ENCODE measurements around the gene MYLIP.
"Not testable (repeated sequence)": the region's sequence is repeated elsewhere in the genome, so short reads cannot be mapped to it uniquely, and the experiment has no call there.

MYLIP gene

GRCh38 chr6:16176600-16176999 lies 47.7 kb downstream of the MYLIP start:
- H3K4me1 ChIP-seq (ENCODE audit: control insufficient read depth in 1 of 2, insufficient read depth in 2 of 2, low read length in 2 of 2); H3K4me3 ChIP-seq (ENCODE audit: low read depth in 1 of 2, low read length in 2 of 2); H3K9me3 ChIP-seq (ENCODE audit: control insufficient read depth in 1 of 2, low read length in 2 of 2); H3K36me3 ChIP-seq (ENCODE audit: control insufficient read depth in 1 of 2, insufficient read depth in 2 of 2, low read length in 2 of 2); H3K27ac ChIP-seq (ENCODE audit: low read length); H3K27me3 ChIP-seq (ENCODE audit: low read depth, low read length): not testable (repeated sequence)

GRCh38 chr6:16177881-16178280 lies 49.0 kb downstream of the MYLIP start:
- no peaks in the 10 kb centered on the region for H3K27me3 ChIP-seq (ENCODE audit: low read depth, low read length)
- no peak overlapping the region for H3K4me3 ChIP-seq (ENCODE audit: low read depth in 1 of 2, low read length in 2 of 2)
- no peaks in the 10 kb centered on the region for H3K4me1 ChIP-seq (ENCODE audit: control insufficient read depth in 1 of 2, insufficient read depth in 2 of 2, low read length in 2 of 2)
- no peaks in the 10 kb centered on the region for H3K36me3 ChIP-seq (ENCODE audit: control insufficient read depth in 1 of 2, insufficient read depth in 2 of 2, low read length in 2 of 2)
- H3K27ac ChIP-seq (ENCODE audit: low read length), result no peak overlapping the region
- H3K9me3 ChIP-seq (ENCODE audit: control insufficient read depth in 1 of 2, low read length in 2 of 2), result no peaks in the 10 kb centered on the region

- no peaks in the 10 kb centered on the region for H3K4me1 ChIP-seq (ENCODE audit: control insufficient read depth in 1 of 2, insufficient read depth in 2 of 2, low read length in 2 of 2)
- H3K9me3 ChIP-seq (ENCODE audit: control insufficient read depth in 1 of 2, low read length in 2 of 2), result no peaks in the 10 kb centered on the region
- no peak overlapping the region for H3K4me3 ChIP-seq (ENCODE audit: low read depth in 1 of 2, low read length in 2 of 2)
- no peak overlapping the region for H3K27ac ChIP-seq (ENCODE audit: low read length)
- no peaks in the 10 kb centered on the region for H3K36me3 ChIP-seq (ENCODE audit: control insufficient read depth in 1 of 2, insufficient read depth in 2 of 2, low read length in 2 of 2)
- H3K27me3 ChIP-seq (ENCODE audit: low read depth, low read length), result no peaks in the 10 kb centered on the region
Observed at GRCh38 chr6:16178351-16178750, 49.5 kb downstream of the MYLIP start.

GRCh38 chr6:16179063-16179462 lies 50.2 kb downstream of the MYLIP start:
- H3K9me3 ChIP-seq (ENCODE audit: control insufficient read depth in 1 of 2, low read length in 2 of 2), result no peaks in the 10 kb centered on the region
- H3K36me3 ChIP-seq (ENCODE audit: control insufficient read depth in 1 of 2, insufficient read depth in 2 of 2, low read length in 2 of 2), result no peaks in the 10 kb centered on the region
- H3K4me3 ChIP-seq (ENCODE audit: low read depth in 1 of 2, low read length in 2 of 2), result no peak overlapping the region
- H3K27ac ChIP-seq (ENCODE audit: low read length), result no peak overlapping the region
- H3K27me3 ChIP-seq (ENCODE audit: low read depth, low read length), result no peaks in the 10 kb centered on the region
- no peaks in the 10 kb centered on the region for H3K4me1 ChIP-seq (ENCODE audit: control insufficient read depth in 1 of 2, insufficient read depth in 2 of 2, low read length in 2 of 2)

- Histone ChIP-seq H3K36me3 (ENCODE audit: control insufficient read depth in 1 of 2, insufficient read depth in 2 of 2, low read length in 2 of 2) (no peaks in the 10 kb centered on the region), H3K27ac (ENCODE audit: low read length) (no peak overlapping the region), H3K4me1 (ENCODE audit: control insufficient read depth in 1 of 2, insufficient read depth in 2 of 2, low read length in 2 of 2) (no peaks in the 10 kb centered on the region), H3K9me3 (ENCODE audit: control insufficient read depth in 1 of 2, low read length in 2 of 2) (no peaks in the 10 kb centered on the region), H3K27me3 (ENCODE audit: low read depth, low read length) (no peaks in the 10 kb centered on the region), H3K4me3 (ENCODE audit: low read depth in 1 of 2, low read length in 2 of 2) (no peak overlapping the region)
Observed at GRCh38 chr6:16179970-16180431, 51.1 kb downstream of the MYLIP start.

- H3K36me3 ChIP-seq (ENCODE audit: control insufficient read depth in 1 of 2, insufficient read depth in 2 of 2, low read length in 2 of 2), result no peaks in the 10 kb centered on the region
- H3K9me3 ChIP-seq (ENCODE audit: control insufficient read depth in 1 of 2, low read length in 2 of 2), result no peaks in the 10 kb centered on the region
- H3K27me3 ChIP-seq (ENCODE audit: low read depth, low read length), result no peaks in the 10 kb centered on the region
- H3K4me3 ChIP-seq (ENCODE audit: low read depth in 1 of 2, low read length in 2 of 2), result no peak overlapping the region
- no peaks in the 10 kb centered on the region for H3K4me1 ChIP-seq (ENCODE audit: control insufficient read depth in 1 of 2, insufficient read depth in 2 of 2, low read length in 2 of 2)
- H3K27ac ChIP-seq (ENCODE audit: low read length), result no peak overlapping the region
Observed at GRCh38 chr6:16180696-16181438, 52.0 kb downstream of the MYLIP start.

- no peak overlapping the region for H3K4me3 ChIP-seq (ENCODE audit: low read depth in 1 of 2, low read length in 2 of 2)
- H3K27ac ChIP-seq (ENCODE audit: low read length), result no peak overlapping the region
Observed at GRCh38 chr6:16181439-16182297, 52.8 kb downstream of the MYLIP start.

GRCh38 chr6:16183187-16183664 lies 54.3 kb downstream of the MYLIP start:
- Histone ChIP-seq H3K4me3 (ENCODE audit: low read depth in 1 of 2, low read length in 2 of 2) (no peak overlapping the region), H3K4me1 (ENCODE audit: control insufficient read depth in 1 of 2, insufficient read depth in 2 of 2, low read length in 2 of 2) (no peaks in the 10 kb centered on the region), H3K27ac (ENCODE audit: low read length) (no peak overlapping the region)

More at GRCh38 chr6:16181439-16182297, 52.8 kb downstream of the MYLIP start:
- Histone ChIP-seq H3K9me3 (ENCODE audit: control insufficient read depth in 1 of 2, low read length in 2 of 2) (no peaks in the 10 kb centered on the region), H3K4me1 (ENCODE audit: control insufficient read depth in 1 of 2, insufficient read depth in 2 of 2, low read length in 2 of 2) (no peaks in the 10 kb centered on the region), H3K36me3 (ENCODE audit: control insufficient read depth in 1 of 2, insufficient read depth in 2 of 2, low read length in 2 of 2) (no peaks in the 10 kb centered on the region), H3K27me3 (ENCODE audit: low read depth, low read length) (no peaks in the 10 kb centered on the region)

GRCh38 chr6:16184129-16184528 lies 55.2 kb downstream of the MYLIP start:
- H3K36me3 ChIP-seq (ENCODE audit: control insufficient read depth in 1 of 2, insufficient read depth in 2 of 2, low read length in 2 of 2), result no peaks in the 10 kb centered on the region
- H3K27ac ChIP-seq (ENCODE audit: low read length), result no peak overlapping the region
- H3K27me3 ChIP-seq (ENCODE audit: low read depth, low read length), result no peaks in the 10 kb centered on the region
- no peaks in the 10 kb centered on the region for H3K4me1 ChIP-seq (ENCODE audit: control insufficient read depth in 1 of 2, insufficient read depth in 2 of 2, low read length in 2 of 2)
- no peaks in the 10 kb centered on the region for H3K9me3 ChIP-seq (ENCODE audit: control insufficient read depth in 1 of 2, low read length in 2 of 2)
- H3K4me3 ChIP-seq (ENCODE audit: low read depth in 1 of 2, low read length in 2 of 2), result no peak overlapping the region

More at GRCh38 chr6:16183187-16183664, 54.3 kb downstream of the MYLIP start:
- Histone ChIP-seq H3K27me3 (ENCODE audit: low read depth, low read length) (no peaks in the 10 kb centered on the region), H3K9me3 (ENCODE audit: control insufficient read depth in 1 of 2, low read length in 2 of 2) (no peaks in the 10 kb centered on the region), H3K36me3 (ENCODE audit: control insufficient read depth in 1 of 2, insufficient read depth in 2 of 2, low read length in 2 of 2) (no peaks in the 10 kb centered on the region)

- H3K9me3 ChIP-seq (ENCODE audit: control insufficient read depth in 1 of 2, low read length in 2 of 2), result no peaks in the 10 kb centered on the region
- H3K27me3 ChIP-seq (ENCODE audit: low read depth, low read length), result no peaks in the 10 kb centered on the region
- no peaks in the 10 kb centered on the region for H3K4me1 ChIP-seq (ENCODE audit: control insufficient read depth in 1 of 2, insufficient read depth in 2 of 2, low read length in 2 of 2)
- no peaks in the 10 kb centered on the region for H3K36me3 ChIP-seq (ENCODE audit: control insufficient read depth in 1 of 2, insufficient read depth in 2 of 2, low read length in 2 of 2)
- H3K27ac ChIP-seq (ENCODE audit: low read length), result no peak overlapping the region
- no peak overlapping the region for H3K4me3 ChIP-seq (ENCODE audit: low read depth in 1 of 2, low read length in 2 of 2)
Observed at GRCh38 chr6:16184551-16184950, 55.7 kb downstream of the MYLIP start.

GRCh38 chr6:16187176-16187575 lies 58.3 kb downstream of the MYLIP start:
- Histone ChIP-seq H3K4me3 (ENCODE audit: low read depth in 1 of 2, low read length in 2 of 2) (no peak overlapping the region), H3K27me3 (ENCODE audit: low read depth, low read length) (no peaks in the 10 kb centered on the region), H3K27ac (ENCODE audit: low read length) (no peak overlapping the region), H3K4me1 (ENCODE audit: control insufficient read depth in 1 of 2, insufficient read depth in 2 of 2, low read length in 2 of 2) (no peaks in the 10 kb centered on the region), H3K9me3 (ENCODE audit: control insufficient read depth in 1 of 2, low read length in 2 of 2) (no peaks in the 10 kb centered on the region), H3K36me3 (ENCODE audit: control insufficient read depth in 1 of 2, insufficient read depth in 2 of 2, low read length in 2 of 2) (no peaks in the 10 kb centered on the region)

Data from muscle layer of duodenum (tissue), 2 donors.